Ovary (tissue), 3 donors: ENCODE data around the gene KDM2B.

Experiments used
- POLR2A ChIP-seq: fragments of 450-650 bp; IDR thresholded peaks from one replicate; pipeline ENCODE4 v1.6.1; 2017; ENCODE audit warnings: antibody characterized with exemption, mild to moderate bottlenecking, moderate library complexity
- TF ChIP-seq, protein P1 (sequence below), 3 donors: fragments of 450-650 bp in 2 of 3; fragments of 200-600 bp in 1 of 3; IDR thresholded peaks; one replicate each; pipeline versions ENCODE4 v1.5.1 to v1.8.0; 2016 to 2022; ENCODE audit warnings: antibody characterized with exemption in 3 of 3, mild to moderate bottlenecking in 1 of 3
- donor health status: DM: no; HTN: no; CAD: no.

DNA sequence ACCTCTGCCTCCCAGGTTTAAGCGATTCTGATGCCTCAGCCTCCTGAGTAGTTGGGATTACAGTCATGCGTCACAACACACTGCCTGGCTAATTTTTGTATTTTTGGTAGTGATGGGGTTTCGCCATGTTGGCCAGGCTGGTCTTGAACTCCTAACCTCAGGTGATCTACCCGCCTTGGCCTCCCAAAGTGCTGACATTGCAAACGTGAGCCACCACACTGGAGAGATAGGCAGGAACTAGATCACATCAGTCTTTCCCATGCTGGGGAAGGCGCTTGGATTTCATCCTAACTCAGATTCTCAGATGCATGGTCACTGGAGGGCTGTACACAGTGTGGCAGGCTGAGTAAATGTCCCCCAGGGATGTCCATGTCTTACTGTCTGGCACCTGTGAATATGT lies 27.5 kb upstream of the KDM2B start:
- TF ChIP-seq, protein P1, sequence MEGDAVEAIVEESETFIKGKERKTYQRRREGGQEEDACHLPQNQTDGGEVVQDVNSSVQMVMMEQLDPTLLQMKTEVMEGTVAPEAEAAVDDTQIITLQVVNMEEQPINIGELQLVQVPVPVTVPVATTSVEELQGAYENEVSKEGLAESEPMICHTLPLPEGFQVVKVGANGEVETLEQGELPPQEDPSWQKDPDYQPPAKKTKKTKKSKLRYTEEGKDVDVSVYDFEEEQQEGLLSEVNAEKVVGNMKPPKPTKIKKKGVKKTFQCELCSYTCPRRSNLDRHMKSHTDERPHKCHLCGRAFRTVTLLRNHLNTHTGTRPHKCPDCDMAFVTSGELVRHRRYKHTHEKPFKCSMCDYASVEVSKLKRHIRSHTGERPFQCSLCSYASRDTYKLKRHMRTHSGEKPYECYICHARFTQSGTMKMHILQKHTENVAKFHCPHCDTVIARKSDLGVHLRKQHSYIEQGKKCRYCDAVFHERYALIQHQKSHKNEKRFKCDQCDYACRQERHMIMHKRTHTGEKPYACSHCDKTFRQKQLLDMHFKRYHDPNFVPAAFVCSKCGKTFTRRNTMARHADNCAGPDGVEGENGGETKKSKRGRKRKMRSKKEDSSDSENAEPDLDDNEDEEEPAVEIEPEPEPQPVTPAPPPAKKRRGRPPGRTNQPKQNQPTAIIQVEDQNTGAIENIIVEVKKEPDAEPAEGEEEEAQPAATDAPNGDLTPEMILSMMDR (IDR thresholded peaks at IDR 0.05) = no peak
- no peak for TF ChIP-seq POLR2A
